ENCODE results near the gene CREBBP. TPM values are rescaled to one million over a fixed set of nuclear protein-coding genes. Genes with fewer than 3 reads are reported as not detected.

CREBBP gene
- total and polyA plus RNA-seq, 9 of the 15 experiments (the other 6 are each of a cell fraction or from before 2014, with no cell fraction given): 0.70 to 24.8 (median 5.6) TPM

- TF ChIP-seq GTF3C2 (IDR thresholded peaks at IDR 0.05; ENCODE audit: borderline replicate concordance, extremely low read depth, insufficient read length) (no peak), ZBTB12 (CRISPR knock-in tag; IDR thresholded peaks at IDR 0.05) (no peak), NBN (IDR thresholded peaks at IDR 0.05; ENCODE audit: low read depth) (no peak), RFX1 (IDR thresholded peaks at IDR 0.05) (no peak), ATF7 (IDR thresholded peaks at IDR 0.05) (0 out of 2 replicates have a peak, but pooled peaks have one; percentile 10), ESRRB (CRISPR knock-in tag; IDR thresholded peaks at IDR 0.05; ENCODE audit: borderline replicate concordance) (no peak), BCL6 (CRISPR knock-in tag; IDR thresholded peaks at IDR 0.05) (no peak), E2F6 (IDR thresholded peaks at IDR 0.05; ENCODE audit: borderline replicate concordance in 1 of 2, extremely low read depth in 1 of 2, insufficient read depth in 1 of 2, insufficient read length in 1 of 2, low read depth in 1 of 2, low read length in 1 of 2, poor library complexity in 1 of 2, severe bottlenecking in 1 of 2) (peak in 1 of 2 experiments; percentile 30), RBM39 (optimal IDR thresholded peaks at IDR 0.05; ENCODE audit: low read depth, low read length) (peak; percentile 71), JUND (IDR thresholded peaks at IDR 0.05; ENCODE audit: borderline replicate concordance, low read depth, low read length) (peak; percentile 71), JUND (tag; IDR thresholded peaks at IDR 0.05; ENCODE audit: borderline replicate concordance, low read depth, low read length) (no peak; the same call in 2 of the 3 replicates), ZNF695 (CRISPR knock-in tag; IDR thresholded peaks at IDR 0.05) (no peak), ZNF764 (CRISPR knock-in tag; IDR thresholded peaks at IDR 0.05; ENCODE audit: low read depth) (no peak), THRAP3 (IDR thresholded peaks at IDR 0.05; ENCODE audit: borderline replicate concordance) (0 out of 2 replicates have a peak, but pooled peaks have one; percentile 58), MTA2 (IDR thresholded peaks at IDR 0.05; ENCODE audit: low read depth) (no peak), ZFP91 (CRISPR knock-in tag; IDR thresholded peaks at IDR 0.05) (no peak), CBFA2T3 (IDR thresholded peaks at IDR 0.05) (no peak), ZNF589 (CRISPR knock-in tag; IDR thresholded peaks at IDR 0.05; ENCODE audit: low read depth) (no peak), MAZ (CRISPR knock-in tag; conservative IDR thresholded peaks at IDR 0.05 in 1 of 2, IDR thresholded peaks at IDR 0.05 in 1 of 2) (0 out of 4 replicates have a peak, but pooled peaks of 1 of the 2 experiments have one; percentile 49)
- TF ChIP-seq, protein P1, sequence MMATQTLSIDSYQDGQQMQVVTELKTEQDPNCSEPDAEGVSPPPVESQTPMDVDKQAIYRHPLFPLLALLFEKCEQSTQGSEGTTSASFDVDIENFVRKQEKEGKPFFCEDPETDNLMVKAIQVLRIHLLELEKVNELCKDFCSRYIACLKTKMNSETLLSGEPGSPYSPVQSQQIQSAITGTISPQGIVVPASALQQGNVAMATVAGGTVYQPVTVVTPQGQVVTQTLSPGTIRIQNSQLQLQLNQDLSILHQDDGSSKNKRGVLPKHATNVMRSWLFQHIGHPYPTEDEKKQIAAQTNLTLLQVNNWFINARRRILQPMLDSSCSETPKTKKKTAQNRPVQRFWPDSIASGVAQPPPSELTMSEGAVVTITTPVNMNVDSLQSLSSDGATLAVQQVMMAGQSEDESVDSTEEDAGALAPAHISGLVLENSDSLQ (IDR thresholded peaks at IDR 0.05): peak; percentile 30; the same call in 1 of the 2 replicates
Observed at GRCh38 chr16:3690470-3690928, 190.0 kb downstream of the CREBBP start (continued).

Measured in K562 (cell line).